Measurements from ENCODE around the gene CHIT1. TPM values are rescaled to one million over a fixed set of nuclear protein-coding genes. Genes with fewer than 3 reads are reported as not detected.
"Not testable (repeated sequence)": the region's sequence is repeated elsewhere in the genome, so short reads cannot be mapped to it uniquely, and the experiment has no call there.

CHIT1 gene
- total RNA-seq, 1 donor from 2014 or later = 6.6 TPM

DNA sequence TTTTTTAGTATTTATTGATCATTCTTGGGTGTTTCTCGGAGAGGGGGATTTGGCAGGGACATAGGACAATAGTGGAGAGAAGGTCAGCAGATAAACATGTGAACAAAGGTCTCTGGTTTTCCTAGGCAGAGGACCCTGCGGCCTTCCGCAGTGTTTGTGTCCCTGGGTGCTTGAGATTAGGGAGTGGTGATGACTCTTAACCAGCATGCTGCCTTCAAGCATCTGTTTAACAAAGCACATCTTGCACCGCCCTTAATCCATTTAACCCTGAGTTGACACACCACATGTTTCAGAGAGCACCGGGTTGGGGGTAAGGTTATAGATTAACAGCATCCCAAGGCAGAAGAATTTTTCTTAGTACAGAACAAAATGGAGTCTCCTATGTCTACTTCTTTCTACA lies 36.7 kb upstream of the CHIT1 start:
- not testable (repeated sequence) for DNase-seq (ENCODE audit: low spot score)

- DNase-seq (ENCODE audit: low spot score) = no peak
These were observed 36.1 kb upstream of the CHIT1 start for GRCh38 chr1:203265541-203265940.

DNA sequence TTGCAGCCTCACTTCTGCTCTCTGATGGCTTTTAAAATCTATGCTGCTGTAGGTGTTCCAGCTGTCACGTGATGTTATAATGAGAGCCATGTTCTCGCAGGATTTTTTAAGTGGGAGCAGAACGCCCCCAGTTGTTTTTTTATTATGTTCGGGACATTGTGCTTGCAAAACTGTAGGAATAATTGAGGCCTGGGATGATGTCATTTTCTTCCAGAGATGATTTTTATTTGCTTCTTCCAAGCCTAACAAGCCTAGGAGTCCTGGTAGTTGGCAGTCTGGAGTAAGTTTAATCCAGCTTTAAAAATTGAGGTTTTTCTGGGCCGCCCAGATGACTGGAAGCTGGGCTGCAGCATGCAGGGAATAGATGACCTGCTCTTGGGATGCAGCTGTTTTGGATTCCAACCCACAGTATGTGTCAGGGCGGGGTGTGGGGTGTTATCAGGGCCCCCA lies 34.6 kb upstream of the CHIT1 start:
- DNase-seq (ENCODE audit: low spot score) = no peak

- no peak for DNase-seq (ENCODE audit: low spot score)
These were observed 34.0 kb upstream of the CHIT1 start for GRCh38 chr1:203263496-203263895.

DNA sequence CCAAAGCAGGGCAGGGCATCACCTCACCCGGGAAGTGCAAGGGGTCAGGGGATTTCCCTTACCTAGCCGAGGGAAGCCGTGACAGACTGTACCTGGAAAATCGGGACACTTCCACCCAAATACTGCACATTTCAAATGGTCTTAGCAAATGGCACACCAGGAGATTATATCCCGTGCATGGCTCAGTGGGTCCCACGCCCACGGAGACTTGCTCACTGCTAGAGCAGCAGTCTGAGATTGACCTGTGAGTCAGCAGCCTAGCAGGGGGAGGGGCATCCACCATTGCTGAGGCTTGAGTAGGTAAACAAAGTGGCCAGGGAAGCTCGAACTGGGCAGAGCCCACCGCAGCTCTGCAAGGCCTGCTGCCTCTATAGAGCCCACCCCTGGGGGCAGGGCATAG lies 27.2 kb upstream of the CHIT1 start:
- not testable (repeated sequence) for DNase-seq (ENCODE audit: low spot score)

DNA sequence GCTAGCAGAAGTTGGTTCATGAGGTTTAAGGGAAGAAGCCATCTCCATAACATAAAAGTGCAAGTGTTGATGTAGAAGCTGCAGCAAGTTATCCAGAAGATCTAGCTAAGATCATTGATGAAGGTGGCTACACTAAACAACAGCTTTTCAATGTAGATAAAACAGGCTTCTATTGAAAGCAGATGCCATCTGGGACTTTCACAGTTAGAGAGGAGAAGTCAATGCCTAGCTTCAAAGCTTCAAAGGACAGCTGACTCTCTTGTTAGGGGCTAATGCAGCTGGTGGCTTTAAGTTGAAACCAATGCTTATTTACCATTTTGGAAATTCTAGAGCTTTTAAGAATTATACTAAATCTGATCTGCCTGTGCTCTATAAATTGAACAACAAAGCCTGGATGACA lies 25.3 kb upstream of the CHIT1 start:
- DNase-seq (ENCODE audit: low spot score) = not testable (repeated sequence)

DNA sequence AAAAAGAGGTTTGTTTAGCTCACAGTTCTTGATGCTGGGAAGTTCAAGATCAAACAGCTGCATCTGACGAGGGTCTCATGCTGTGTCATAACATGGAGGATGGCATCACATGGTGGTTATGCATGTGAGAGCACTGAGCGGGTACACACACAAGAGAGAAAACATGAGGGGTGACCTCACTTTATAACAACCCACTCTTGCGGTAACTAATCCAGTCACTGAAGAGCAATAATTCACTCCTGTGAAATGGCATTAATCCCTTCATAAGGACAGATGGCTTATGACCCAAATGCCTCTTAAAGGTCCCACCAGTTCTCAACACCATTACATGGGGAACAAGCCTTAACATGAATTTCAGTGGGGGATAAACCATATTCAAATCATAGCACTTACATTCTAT lies 23.2 kb upstream of the CHIT1 start:
- no peak for DNase-seq (ENCODE audit: low spot score)

DNA sequence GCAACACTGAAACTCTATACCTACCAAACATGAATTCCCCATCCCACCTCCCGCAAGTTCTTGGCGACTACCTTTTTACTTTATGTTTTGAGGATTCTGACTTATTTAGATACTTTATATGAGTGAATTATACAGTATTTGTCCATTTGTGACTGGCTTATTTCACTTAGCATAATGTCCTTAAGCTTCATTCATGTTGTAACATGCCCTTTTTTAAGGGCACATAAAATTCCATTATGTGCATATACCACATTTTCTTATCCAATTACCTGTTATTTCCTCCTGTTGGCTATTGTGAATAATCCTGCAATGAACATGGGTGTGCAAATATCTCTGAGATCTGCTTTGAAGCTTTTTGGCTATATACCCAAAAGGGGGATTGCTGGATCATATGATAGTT lies 22.0 kb upstream of the CHIT1 start:
- no peak for DNase-seq (ENCODE audit: low spot score)

- DNase-seq (ENCODE audit: low spot score) = no peak
These were observed 21.4 kb upstream of the CHIT1 start for GRCh38 chr1:203250911-203251310.

- no peak for DNase-seq (ENCODE audit: low spot score)
These were observed 15.3 kb upstream of the CHIT1 start for GRCh38 chr1:203244776-203245175.

DNA sequence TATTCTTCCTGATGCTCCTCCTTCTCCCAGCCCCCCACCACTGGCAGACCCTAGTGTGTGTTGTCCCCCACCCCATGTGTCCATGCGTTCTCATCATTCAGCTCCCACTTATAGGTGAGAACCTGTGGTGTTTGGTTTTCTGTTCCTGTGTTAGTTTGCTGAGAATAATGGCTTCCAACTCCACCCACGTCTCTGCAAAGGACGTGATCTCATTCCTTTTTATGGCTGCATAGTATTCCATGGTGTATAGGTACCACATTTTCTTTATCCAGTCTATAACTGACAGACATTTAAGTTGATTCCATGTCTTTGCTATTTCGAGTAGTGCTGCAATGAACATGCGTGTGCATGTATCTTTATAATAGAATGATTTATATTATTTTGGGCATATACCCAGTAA lies 12.2 kb upstream of the CHIT1 start:
- not testable (repeated sequence) for DNase-seq (ENCODE audit: low spot score)

DNA sequence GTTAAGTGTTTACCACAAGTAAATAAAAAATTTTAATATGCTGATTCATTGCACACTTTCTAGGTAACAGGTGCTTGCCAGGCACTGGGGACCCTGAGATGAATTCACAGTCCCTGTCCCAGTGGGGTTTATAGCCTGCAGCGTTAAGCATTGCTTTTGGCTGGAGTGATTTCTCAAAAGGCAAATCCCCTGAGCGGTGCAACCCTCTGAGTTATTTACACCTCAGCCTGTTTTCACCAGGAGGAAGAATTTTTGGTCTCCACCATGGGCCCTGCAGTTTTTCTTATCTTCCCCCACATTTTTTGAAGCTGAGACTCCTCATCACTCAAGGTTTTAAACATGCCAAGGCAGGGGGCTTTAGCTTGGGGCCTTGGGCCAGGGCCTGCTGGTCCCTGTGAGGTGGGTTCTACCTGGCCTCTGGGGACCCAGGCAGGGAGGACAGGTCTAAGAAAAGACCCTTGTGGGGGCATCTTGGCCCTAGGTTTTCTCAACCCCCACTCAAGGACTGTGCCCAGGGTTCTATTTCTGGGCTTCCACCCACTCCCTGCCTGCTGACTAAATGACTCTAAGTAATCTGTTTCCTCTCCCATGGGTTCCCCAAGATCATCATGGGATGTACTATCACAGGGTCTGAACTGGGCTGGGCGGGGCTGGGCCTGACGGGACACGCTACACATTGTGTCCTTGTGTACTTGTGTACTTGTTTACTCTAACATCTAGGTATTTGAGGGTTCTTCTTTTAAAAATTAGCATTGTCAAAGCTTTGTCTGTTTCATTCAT lies 10.2 kb upstream of the CHIT1 start:
- no peak for DNase-seq (ENCODE audit: low spot score)

DNA sequence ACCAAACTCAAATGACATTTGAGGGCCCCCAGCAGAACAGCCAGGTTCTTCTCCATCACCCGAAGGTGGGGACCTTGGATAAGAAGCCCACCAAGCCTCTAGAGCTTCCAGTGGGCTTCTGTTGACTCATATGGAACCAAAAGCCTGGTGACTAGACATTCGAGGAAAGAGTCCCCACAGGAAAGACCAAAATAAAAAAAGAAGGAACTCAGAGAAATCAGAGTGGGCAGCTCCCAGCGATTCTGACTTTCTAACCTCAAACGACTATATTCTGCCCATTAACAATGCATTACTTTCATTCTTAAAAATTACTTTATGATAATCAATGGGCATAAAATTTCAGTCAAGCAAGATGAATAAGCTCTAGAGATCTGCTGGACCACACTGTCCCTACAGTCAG lies 9.6 kb upstream of the CHIT1 start:
- DNase-seq (ENCODE audit: low spot score) = no peak

DNA sequence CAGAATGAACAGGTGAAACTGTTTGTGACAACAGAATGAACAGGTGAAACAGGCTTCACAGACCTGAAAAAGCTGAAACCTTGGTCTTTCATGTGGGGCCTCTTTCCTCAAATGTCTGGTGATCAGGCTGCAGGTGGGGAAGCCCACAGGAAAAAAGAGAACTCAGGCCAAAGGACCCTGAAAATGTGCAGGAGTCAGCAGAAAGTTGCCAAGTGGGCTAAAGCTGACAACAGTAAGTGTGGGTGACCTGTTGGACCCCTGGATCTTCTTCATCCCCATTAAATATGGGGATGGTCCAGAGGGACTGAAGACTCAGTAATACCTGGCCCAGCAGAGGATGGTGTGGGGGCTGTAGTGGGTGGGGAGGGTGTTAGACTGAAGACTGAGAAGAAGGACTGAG lies 9.1 kb upstream of the CHIT1 start:
- no peak for DNase-seq (ENCODE audit: low spot score)

DNA sequence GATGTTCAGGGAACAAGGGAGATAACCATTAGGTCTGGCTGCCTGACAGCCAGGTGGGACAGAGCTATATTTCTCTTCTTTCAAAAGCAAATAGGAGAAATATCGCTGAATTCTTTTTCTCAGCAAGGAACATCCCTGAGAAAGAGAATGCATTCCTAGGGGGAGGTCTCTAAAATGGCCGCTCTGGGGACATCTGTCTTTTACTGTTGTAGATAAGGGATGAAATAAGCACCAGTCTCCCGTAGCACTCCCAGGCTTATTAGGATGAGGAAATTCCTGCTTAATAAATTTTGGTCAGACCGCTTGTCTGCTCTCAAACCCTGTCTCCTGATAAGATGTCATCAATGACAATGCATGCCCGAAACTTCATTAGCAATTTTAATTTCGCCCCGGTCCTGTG lies 5.4 kb upstream of the CHIT1 start:
- not testable (repeated sequence) for DNase-seq (ENCODE audit: low spot score)

GRCh38 chr1:203228670-203229069 lies 803 bp downstream of the CHIT1 start:
- no peak for DNase-seq (ENCODE audit: low spot score)

GRCh38 chr1:203227371-203228083 lies 1.9 kb downstream of the CHIT1 start:
- no peak for DNase-seq (ENCODE audit: low spot score)

- no peak for DNase-seq (ENCODE audit: low spot score)
These were observed 4.4 kb downstream of the CHIT1 start for GRCh38 chr1:203225071-203225470.

DNA sequence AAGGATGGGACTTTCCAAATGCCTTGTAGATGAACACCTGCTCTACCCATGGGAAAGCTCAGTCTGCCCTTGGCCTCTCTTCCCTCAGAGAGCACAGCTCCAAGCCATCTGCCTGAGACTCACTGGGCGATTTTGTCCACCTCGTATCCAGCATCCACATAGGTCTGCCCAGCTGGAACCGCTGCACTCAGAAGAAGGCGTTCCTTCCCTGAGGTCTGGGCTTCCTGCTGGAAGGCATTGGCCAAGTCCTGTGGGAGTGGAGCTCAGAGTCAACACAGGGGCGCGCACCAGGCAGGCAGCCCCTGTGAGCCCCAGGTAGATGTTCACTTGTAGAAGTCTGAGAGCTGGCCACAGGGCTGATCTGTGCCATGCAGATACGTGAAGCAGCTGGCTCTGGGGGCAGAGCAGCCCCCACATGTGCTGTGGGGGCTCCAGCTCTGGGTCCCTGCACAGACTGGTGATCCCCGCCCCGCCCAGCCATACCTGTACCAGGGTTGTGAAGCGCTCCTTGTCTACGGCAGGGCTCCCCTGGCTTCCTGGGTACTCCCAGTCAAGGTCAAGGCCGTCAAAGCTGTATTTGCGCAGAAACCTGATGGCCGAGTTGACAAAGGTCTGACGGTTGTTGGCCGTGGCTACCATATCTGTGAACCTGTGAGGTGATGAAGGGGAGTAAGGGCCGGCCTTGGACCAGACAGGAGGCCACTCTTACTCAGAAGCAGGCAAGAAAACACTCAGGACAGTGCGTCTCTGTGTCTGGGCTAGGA lies 6.3 kb downstream of the CHIT1 start:
- DNase-seq (ENCODE audit: low spot score) = no peak

DNA sequence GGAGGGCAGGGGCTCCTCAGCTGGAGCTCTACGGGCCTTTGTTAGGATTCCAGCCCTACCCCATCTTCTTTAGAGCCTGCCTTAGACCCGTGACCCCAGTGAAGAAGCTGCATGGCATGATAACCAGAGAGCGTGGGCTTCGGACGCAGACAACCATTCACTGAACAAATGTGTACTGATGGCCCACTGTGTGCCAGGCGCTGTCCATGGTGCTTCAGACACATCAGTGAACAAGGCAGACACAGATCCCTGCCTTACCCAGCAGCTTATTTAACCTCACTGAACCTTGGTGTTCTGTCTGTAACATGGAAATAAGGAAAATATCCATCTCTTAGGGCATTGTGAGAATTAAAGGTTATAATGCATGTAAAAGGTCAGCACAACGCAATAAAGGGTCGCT lies 9.5 kb downstream of the CHIT1 start:
- DNase-seq (ENCODE audit: low spot score) = no peak

DNA sequence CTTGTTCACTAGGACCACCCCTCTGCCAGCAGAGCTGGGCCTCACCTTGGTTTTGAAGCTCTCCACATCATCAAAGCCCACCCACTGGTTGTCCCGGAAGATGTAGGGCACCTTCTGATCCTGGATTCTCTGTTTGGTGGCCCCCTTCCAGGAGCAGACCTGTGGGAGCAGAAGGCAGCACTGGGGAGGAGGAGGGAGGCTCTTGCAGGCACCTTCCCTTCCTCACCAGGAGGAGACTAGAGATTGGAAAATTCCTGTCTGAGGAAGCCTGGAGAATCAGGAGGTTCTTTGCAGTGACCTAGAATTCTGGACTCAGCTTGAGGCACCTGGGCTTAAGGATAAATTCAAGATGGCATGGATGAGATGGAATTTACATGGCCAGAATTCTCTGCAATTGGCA lies 10.3 kb downstream of the CHIT1 start:
- no peak for DNase-seq (ENCODE audit: low spot score)

- no peak for DNase-seq (ENCODE audit: low spot score)
These were observed 11.8 kb downstream of the CHIT1 start for GRCh38 chr1:203217668-203218067.

Measured in ureter (tissue), 1 donor.